Endothelial cell of umbilical vein (primary cell): ENCODE measurements around the gene GLCE.

Experiments
- CTCF ChIP-seq, 2 donors: IDR thresholded peaks; 1 replicate in 1 of 2; 2 replicates in 1 of 2; pipeline ENCODE4 v1.5.1; 2011; ENCODE audit warnings: low read length in 2 of 2, mild to moderate bottlenecking in 2 of 2, moderate library complexity in 2 of 2, control low read depth in 1 of 2, inconsistent platforms in 1 of 2, low read depth in 1 of 2; ENCODE audit not compliant: insufficient read depth in 1 of 2; ENCODE audit errors: extremely low read depth in 1 of 2
- FOS ChIP-seq: IDR thresholded peaks from 2 replicates; pipeline ENCODE4 v1.6.1; 2011; ENCODE audit warnings: mild to moderate bottlenecking, low read length, moderate library complexity, borderline replicate concordance; ENCODE audit not compliant: insufficient read depth

DNA sequence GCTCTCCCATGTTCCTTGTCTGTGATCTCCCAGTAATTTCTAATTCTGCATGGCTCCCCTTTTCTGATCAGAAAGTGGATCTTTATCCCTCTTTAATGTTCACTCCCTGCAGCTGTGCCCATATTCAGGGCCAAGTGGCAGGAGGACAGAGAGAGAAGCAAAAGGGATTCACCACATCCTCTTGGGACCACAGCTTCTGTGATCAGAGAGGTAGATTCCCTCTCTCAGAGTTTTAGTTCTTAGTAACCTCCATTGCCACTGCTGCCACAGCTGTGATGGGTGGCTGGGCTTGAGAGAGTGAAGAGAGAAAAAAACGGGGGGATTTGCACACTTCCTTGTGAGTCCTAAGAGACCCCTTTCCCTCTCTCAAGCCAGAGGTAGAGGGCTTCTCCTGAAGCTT lies 49.2 kb downstream of the GLCE start:
- TF ChIP-seq CTCF (IDR thresholded peaks at IDR 0.05; ENCODE audit: extremely low read depth in 1 of 2, insufficient read depth in 1 of 2, low read depth in 1 of 2, low read length in 2 of 2) (no peak), FOS (no peak)
